Measurements from ENCODE around the gene SAMD11. TPM values are rescaled to one million over a fixed set of nuclear protein-coding genes. Genes with fewer than 3 reads are reported as not detected.

Gene SAMD11
- total RNA-seq, 1 donor from 2014 or later: 13.9 TPM

GRCh38 chr1:904310-904950 is 19.3 kb upstream of the SAMD11 start:
- peak; percentile 87 for DNase-seq (ENCODE audit: low spot score)

GRCh38 chr1:905071-905749 is 18.5 kb upstream of the SAMD11 start:
- DNase-seq (ENCODE audit: low spot score): peak; percentile 73

GRCh38 chr1:905811-906599 is 17.7 kb upstream of the SAMD11 start:
- peak; percentile 45 for DNase-seq (ENCODE audit: low spot score)

- peak; percentile 71 for DNase-seq (ENCODE audit: low spot score)
Measured at GRCh38 chr1:906600-907420, 16.9 kb upstream of the SAMD11 start.

GRCh38 chr1:907611-908451 is 15.9 kb upstream of the SAMD11 start:
- DNase-seq (ENCODE audit: low spot score): no peak

- DNase-seq (ENCODE audit: low spot score): no peak
Measured at GRCh38 chr1:908661-909060, 15.1 kb upstream of the SAMD11 start.

- no peak for DNase-seq (ENCODE audit: low spot score)
Measured at GRCh38 chr1:909861-910310, 13.8 kb upstream of the SAMD11 start.

GRCh38 chr1:910311-910880 is 13.3 kb upstream of the SAMD11 start:
- peak; percentile 47 for DNase-seq (ENCODE audit: low spot score)

- DNase-seq (ENCODE audit: low spot score): peak; percentile 57
Measured at GRCh38 chr1:910881-911721, 12.6 kb upstream of the SAMD11 start.

- no peak for DNase-seq (ENCODE audit: low spot score)
Measured at GRCh38 chr1:911875-912739, 11.6 kb upstream of the SAMD11 start.

- no peak for DNase-seq (ENCODE audit: low spot score)
Measured at GRCh38 chr1:912740-913301, 10.9 kb upstream of the SAMD11 start.

GRCh38 chr1:913491-914130 is 10.1 kb upstream of the SAMD11 start:
- DNase-seq (ENCODE audit: low spot score): no peak

GRCh38 chr1:914131-914890 is 9.4 kb upstream of the SAMD11 start:
- DNase-seq (ENCODE audit: low spot score): no peak

- DNase-seq (ENCODE audit: low spot score): no peak
Measured at GRCh38 chr1:914891-915280, 8.8 kb upstream of the SAMD11 start.

- no peak for DNase-seq (ENCODE audit: low spot score)
Measured at GRCh38 chr1:915295-916172, 8.2 kb upstream of the SAMD11 start.
